ACHN (cell line): ENCODE data around the gene RPS27.
A peak's percentile ranks its signal among the peaks of the same experiment; 100 is the strongest.
"Not testable (repeated sequence)": the region's sequence is repeated elsewhere in the genome, so short reads cannot be mapped to it uniquely, and the experiment has no call there.

ENCODE experiments used
- DNase-seq: peaks from one replicate; pipeline ENCODE4 v3.0.0-alpha.2; 2015
- in situ Hi-C: cut with HindIII; loops from 2 replicates; pipeline ENCODE4 v1.10.0; 2017; ENCODE audit warnings: low sequenced_read_pairs, low pct_ligation_motif_present, low pct_unique_long_range_greater_than_20kb

The RPS27 gene

DNA sequence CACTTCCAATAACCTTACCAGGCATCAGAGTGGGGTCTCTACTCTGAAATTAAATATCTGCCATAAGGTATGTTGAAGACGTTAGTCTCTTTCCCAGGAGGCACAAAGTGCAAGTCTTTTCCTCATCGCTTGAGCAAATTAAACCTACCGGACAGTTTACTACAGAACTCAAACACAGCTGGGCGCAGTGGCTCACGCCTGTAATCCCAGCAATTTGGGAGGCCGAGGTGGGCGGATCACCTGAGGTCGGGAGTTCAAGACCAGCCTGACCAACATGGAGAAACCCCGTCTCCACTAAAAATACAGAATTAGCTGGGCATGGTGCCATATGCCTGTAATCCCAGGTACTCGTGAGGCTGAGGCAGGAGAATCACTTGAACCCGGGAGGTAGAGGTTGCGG lies 11.5 kb upstream of the RPS27 start:
- in situ Hi-C loops, DNase-seq: not testable (repeated sequence)

DNA sequence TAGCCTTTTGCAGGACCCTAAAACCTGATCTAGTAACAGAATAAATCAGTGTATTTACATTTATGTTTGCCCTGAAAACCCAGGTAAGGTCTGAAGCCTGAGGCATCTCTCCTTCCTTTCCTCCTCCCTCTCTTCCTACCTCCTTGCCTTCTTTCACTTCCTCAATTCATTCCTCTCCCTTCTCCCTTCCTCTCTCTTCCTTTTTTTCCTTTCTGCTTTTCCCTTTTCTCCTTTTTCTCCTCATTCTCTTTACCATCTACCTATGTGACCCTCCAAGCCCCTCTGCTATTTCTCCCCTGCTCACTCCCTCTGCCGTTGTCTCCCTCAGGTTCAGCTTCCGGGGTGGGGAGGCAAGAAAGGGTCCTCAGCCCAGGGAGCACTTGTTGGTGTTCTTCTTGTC lies 8.8 kb upstream of the RPS27 start:
- DNase-seq, in situ Hi-C loops: not testable (repeated sequence)

DNA sequence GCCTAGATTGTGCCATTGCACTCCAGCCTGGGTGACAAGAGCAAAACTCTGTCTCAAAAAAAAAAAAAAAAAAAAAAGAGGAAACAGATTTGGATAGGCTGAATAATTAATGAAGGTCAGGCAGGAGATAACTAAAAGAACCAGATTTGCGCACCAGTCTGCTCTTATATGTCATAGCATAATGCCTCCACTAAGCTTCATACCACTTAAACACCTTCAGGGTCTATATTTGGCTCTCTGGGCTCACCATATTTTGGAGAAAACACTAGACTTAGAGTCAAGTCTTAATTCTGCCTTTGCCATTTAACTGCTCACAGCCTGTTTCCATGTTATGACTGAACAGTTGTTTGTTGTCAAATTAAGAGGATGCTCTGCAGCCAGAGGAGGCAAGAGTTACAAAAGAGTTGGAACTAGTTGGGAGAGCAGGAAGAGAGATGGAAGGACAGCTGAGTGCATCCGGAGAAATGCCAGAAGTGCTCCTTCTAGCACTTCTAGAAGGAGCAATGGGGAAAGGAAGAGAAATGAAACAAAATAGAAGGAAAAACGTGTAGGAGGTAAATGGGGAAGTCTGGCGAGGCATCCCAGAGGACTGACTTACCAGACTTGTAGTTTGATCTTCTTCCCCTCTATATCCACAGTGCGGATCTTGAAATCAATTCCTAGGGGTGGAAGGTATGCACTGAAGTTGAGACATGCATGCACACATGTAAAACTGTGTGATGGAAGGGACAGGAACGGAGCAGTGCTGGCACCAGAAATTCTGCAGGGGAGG lies 6.3 kb upstream of the RPS27 start:
- no peak for DNase-seq
- in situ Hi-C loops = no loop called here

DNA sequence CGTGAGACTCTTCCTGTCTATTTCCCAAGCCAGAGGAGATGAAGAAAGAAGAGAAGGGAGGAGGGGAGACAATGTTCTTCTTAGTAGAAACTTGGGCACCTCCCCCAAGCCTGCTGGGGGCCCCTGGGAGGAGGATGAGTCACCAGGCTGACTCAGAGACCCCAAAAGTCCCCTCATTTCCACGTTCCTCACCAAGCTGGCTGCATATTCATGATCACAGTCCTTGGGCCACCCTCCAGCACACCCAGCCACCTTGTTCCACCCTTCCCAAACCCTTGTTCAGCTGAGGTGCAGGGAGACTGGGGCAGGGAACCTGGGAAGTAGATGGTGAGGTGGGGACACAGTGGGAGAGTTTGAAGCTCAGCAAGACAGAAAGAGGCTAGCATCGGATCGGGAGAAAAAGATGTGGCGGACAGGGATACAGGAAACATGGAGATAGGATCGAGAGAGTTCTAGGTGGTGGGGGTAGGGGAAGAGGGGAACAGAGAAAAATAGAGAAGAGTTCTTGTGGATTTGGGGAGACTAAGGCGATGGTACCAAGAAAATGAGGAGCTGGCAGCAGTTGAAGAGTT lies 5.1 kb upstream of the RPS27 start:
- in situ Hi-C loops = no loop called here

DNA sequence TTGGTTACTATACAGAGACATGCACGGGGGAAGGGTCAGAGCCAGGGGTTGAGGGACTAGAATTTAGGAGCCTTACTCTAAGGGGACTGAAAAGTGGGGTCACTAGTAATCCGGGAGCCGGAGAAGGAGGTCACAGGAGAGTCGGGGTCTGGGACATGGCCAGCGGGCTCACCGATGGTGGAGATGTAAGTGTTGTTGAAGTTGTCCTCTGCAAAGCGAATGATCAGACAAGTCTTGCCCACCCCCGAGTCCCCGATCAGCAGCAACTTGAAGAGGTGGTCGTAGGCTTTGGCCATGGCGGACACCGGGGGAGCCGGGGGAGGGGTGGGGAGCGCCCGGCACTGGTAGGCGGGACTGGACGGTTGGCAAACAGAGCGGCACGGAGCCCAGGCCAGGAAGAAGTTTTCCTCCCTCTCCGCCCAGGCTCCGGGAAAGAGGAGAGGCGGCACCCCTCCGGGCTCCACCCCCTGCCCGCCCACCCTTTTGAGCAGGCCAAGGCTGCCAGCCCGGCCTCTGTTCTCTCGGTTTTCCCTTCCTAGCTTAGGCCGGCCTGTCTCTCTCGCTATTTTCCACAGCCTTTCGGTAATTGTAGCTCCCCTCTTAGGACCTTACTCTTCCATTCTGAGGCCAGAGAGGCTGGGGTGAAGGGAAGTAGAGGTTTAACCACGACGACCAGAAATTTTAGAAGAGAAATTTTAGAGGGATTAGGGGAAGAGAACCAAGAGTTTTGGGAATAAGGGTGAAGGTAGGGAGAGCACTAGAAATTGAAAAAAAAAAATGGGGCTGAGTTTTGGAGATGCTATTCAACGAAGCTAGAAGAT lies 4.4 kb upstream of the RPS27 start, which contains the start of gene RAB13:
TSS of gene RAB13 (minus strand) at position 399 of the 821 bp plus-strand sequence. CDS start at position 296, 103 bp downstream.
- in situ Hi-C loops = no loop called here
- peak; percentile 94 for DNase-seq

More for the DNA sequence above, 5.1 kb upstream of the RPS27 start:
- DNase-seq = no peak

DNA sequence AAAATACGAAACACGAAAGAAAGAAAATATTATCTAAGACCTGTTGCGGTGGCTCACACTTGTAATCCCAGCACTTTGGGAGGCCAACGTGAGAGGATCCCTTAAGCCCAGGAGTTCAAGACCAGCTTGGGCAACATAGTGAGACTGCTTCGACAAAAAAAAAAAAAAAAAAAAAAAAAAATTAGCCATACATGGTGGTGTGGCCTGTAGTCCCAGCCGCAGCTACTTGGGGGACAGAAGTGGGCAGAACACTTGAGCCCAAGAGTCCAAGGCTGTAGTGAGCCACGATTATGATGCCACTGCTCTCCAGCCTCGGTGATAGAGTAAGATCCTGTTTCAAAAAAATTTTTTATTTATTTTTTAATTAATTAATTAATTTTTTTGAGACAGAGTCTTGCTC lies 2.9 kb upstream of the RPS27 start:
- DNase-seq = no peak
- in situ Hi-C loops = no loop called here

DNA sequence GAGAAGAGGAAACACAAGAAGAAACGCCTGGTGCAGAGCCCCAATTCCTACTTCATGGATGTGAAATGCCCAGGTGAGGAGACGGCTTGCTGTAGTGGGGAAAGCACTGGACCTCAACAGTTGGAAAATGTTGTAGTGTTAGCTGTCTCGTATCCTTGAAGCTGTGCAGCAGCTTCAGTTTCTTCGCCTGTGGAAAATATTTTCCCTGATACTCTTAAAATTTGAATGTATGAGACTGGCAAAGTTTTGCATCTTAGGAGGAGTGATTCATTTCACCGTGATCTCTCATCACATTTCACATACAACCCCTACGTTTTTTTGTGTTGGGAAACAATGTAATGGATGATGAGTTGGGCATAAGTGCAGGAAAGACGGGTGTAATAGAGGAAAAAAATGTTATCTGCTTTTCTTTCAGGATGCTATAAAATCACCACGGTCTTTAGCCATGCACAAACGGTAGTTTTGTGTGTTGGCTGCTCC lies 629 bp downstream of the RPS27 start:
- in situ Hi-C loops = no loop called here
- DNase-seq = no peak

DNA sequence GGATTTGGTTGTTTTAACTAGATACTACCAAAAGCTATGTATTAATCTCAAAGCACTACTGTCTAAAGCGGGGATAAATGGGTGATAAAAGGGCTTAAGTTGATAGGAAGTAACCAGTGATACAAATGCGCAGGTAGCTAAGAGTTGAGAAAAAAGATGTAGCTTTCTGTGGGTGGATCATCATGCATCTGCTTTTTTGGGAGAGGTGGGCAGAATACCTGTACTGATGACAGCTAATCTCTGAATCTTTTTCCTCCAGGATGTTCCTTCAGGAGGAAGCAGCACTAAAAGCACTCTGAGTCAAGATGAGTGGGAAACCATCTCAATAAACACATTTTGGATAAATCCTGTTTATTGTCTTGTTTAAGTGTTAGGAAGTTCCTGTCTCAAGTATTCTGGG lies 1.2 kb downstream of the RPS27 start:
- no peak for DNase-seq
- in situ Hi-C loops = no loop called here

DNA sequence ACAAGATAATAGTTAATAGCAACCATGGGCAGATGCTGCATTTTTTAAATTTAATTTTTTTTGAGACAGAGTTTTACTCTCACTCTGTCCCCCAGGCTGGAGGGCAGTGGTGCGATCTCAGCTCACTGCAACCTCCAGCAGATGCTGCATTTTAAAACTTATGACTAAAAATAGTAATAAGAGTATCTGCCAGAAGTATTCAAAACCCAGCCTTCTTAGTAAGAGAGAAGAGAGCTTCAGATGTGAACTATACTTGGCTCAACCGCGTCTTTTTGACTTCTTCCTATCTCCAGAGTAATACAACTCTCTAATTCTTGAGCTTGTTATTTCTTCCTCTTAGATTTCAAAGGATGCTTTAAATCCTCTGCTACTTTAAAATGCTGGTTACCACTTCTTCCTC lies 4.6 kb downstream of the RPS27 start:
- in situ Hi-C loops = no loop called here
- DNase-seq = no peak

DNA sequence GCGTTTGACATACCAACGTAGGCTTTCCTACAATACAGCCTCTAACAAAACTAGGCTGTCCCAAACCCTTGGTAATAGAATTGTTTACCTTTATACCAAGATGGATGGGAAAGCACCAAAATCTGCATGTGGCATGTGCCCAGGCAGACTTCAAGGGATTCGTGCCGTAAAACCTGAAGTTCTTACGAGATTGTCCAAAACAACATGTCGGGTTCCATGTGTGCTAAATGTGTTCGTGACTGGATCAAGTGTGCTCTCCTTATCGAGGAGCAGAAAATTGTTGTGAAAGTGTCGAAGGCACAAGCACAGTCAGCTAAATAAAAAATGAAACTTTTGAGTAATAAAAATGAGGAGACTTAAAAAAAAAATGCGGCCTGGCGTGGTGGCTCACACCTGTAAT lies 5.1 kb downstream of the RPS27 start:
- DNase-seq = no peak
- in situ Hi-C loops = no loop called here

DNA sequence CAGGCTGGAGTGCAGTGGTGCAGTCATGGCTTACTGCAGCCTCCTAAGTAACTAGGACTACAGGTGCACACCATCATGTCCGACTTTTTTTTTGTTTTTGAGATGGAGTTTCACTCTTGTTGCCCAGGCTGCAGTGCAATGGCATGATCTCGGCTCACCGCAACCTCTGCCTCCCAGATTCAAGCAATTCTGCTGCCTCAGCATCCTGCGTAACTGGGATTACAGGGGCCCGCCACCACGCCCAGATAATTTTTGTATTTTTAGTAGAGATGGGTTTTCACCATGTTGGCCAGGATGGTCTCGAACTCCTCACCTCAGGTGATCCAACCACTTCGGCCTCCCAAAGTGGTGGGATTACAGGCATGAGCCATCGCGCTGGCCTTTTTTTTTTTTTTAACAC lies 6.3 kb downstream of the RPS27 start:
- DNase-seq, in situ Hi-C loops: not testable (repeated sequence)

DNA sequence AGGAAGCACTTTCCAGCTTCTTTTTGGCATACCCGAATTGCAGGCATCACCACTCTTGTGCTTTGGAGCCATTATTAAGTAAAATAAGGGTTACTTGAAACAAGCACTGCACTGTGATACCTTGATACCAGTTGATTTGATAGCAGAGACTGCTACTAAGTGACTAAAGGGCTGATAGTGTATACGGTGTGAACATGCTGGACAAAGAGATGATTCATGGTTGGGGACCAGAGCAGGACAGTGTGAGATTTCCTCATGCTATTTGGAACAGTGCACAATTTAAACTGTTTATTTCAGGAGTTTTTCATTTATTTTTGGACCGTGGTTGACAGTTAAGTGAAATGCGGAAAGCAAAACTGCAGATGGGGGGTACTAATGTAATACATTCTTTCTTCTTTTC lies 9.9 kb downstream of the RPS27 start:
- in situ Hi-C loops = no loop called here
- no peak for DNase-seq

DNA sequence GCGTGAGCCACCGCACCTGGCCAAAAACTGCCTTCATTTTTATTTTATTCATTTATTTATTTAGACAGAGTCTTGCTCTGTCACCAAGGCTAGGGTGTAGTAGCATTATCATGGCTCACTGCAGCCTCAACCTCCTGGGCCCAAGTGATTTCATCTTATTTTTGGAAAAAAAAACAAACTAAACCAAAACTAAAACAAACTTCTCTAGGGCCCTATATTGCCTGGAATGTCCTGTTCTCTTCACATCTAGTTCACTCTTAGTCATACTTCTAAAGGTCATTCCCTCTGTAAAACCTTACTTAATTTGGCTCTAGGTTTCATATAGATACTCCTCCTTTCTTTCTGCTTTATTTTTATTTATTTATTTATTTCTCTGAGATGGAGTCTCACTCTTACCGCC lies 15.6 kb downstream of the RPS27 start:
- in situ Hi-C loops = no loop called here
- DNase-seq = no peak

DNA sequence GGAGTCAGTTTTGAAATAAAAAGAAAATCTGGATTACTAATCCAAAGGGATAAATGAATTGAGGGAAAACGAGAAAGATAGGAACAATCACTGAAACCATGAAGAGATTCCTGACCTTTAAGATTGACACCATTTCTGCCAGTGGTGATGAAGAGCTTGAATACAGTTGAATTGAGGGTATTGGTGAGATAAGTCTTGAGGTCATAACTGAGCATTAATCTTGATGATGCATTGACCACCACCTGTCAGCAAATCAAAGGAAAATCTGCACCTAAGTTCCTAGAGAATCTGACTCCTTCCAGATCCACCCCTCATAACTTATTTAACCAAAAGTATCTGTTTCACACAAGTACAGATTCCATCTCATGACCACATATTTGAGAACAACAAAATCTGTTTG lies 21.6 kb downstream of the RPS27 start:
- no peak for DNase-seq
- in situ Hi-C loops = no loop called here

DNA sequence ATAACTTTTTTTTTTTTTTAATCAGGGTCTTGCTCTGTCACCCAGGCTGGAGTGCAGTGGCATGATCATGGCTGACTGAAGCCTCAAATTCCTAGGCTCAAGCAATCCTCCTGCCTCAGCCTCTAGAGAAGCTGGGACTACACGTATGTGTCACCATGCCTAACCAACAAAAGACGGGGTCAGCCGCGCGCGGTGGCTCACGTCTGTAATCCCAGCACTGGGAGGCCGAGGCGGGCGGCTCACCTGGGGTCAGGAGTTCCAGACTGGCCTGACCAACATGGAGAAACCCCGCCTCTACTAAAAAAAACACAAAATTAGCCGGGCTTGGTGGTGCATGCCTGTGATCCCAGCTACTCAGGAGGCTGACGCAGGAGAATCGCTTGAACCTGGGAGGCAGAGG lies 22.0 kb downstream of the RPS27 start:
- in situ Hi-C loops, DNase-seq: not testable (repeated sequence)

DNA sequence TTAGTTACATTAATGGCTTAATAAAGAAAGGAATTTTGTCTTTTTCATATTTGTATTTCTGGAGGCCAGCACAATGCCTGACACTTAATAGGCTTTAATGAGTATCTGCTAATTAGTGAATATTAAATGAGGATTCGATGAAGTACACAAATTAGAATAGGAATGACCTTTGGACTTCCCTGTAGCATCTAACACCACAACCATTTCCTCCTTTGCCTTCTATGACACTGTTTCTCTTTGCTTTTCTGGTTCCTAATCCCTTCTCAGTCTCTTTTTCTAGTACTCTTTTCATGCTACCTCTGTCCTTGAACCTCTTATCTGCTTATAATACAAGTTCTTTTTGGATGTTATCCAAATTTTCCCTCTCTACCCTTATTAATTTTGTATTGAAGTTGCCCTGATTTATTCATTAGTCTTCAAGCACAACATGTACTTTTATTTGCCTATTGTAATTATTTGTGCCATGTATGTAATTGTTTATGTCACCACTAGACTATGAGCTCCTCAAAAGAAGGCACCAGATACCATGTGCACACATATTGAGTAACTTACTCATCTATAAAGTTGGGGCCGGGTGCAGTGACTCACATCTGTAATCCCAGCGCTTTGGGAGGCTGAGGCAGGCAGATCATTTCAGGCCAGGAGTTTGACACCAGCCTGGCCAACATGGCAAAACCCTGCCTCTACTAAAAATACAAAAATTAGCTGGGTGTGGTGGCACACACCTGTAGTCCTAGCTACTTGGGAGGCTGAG lies 23.8 kb downstream of the RPS27 start:
- in situ Hi-C loops = no loop called here
- DNase-seq = no peak

DNA sequence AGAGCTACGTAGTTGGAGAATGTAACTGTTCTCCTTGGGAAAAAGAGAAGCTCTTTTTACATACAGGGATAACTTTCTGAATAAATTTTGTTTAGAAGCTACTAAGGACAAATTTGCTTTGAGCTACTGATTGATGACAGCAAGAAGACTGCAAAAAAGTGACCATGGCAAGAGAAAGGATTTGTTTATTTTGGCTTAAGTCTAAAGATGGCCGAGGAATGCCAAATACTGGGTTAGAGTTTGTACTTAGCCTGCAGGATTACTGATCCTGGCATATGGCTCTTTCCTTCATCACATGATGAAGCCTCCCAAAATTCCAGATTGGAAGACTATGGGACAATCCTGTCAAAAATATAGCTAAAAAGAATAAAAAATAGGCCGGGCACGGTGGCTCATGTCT lies 28.7 kb downstream of the RPS27 start:
- in situ Hi-C loops = no loop called here

DNA sequence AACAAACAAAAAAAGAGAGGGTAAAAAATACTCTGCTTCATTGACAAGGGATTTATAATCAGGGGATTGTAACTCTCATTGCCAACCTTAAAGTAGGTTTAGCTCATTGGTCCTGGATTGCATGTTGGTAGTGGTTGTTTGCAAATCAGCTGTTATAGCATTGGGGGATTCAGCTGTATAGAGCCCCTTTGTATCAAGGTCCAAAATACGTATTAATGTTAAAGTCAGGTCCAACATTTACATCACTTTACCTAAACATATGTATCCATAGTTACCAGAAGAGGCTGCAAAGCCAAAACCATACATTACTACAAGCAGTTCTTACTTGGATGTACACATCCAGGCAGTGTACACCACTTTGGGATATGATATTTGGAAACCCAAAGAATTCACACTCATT lies 29.4 kb downstream of the RPS27 start:
- in situ Hi-C loops = no loop called here
- no peak for DNase-seq

More for the DNA sequence above, 28.7 kb downstream of the RPS27 start:
- DNase-seq = no peak

DNA sequence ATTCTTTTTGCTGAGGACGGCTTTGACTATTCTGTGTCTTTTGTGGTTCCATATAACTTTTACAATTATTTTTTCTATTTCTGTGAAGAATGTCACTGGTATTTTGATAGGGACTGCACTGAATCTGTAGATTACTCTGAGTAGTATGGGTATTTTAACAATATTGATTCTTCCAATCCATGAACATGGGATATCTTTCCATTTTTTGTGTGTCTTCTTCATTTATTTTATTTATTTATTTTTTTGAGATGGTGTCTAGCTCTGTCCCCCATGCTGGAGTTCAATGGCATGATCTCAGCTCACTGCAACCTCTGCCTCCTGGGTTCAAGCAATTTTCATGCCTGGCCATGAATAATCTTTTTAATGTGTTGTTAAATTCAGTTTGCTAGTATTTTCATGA lies 43.1 kb downstream of the RPS27 start:
- in situ Hi-C loops, DNase-seq: not testable (repeated sequence)
